Ovary (tissue), 9 donors: ENCODE results near the gene KIAA0825. TPM values are rescaled to one million over a fixed set of nuclear protein-coding genes. Genes with fewer than 3 reads are reported as not detected.

Experiments
- DNase-seq, 5 donors: peaks; one replicate each; pipeline ENCODE4 v3.0.0-alpha.2; 2019 to 2020
- H3K27ac ChIP-seq, 2 donors: fragments of 200-600 bp; one replicate each; pipeline versions ENCODE4 v1.5.1 to v1.8.0; 2019 to 2022
- H3K27me3 ChIP-seq: fragments of 200-600 bp; one replicate; pipeline ENCODE4 v1.8.0; 2022
- H3K36me3 ChIP-seq: fragments of 200-600 bp; sonication (generic); one replicate; pipeline ENCODE4 v1.5.1; 2019
- H3K4me1 ChIP-seq: one replicate; pipeline ENCODE4 v1.8.1; 2013; ENCODE audit warnings: mild to moderate bottlenecking, moderate library complexity; ENCODE audit not compliant: insufficient read depth
- H3K4me3 ChIP-seq: fragments of 200-600 bp; sonication (generic); one replicate; pipeline ENCODE4 v1.5.1; 2017
- H3K9me3 ChIP-seq, 2 donors: fragments of 200-600 bp in 1 of 2; sonication (generic) in 1 of 2; one replicate each; pipeline versions ENCODE4 v1.5.1 to v1.8.1; 2013 to 2019; ENCODE audit warnings: mild to moderate bottlenecking in 1 of 2, moderate library complexity in 1 of 2
- CTCF ChIP-seq, 3 donors: fragments of 450-650 bp in 2 of 3; fragments of 200-600 bp in 1 of 3; IDR thresholded peaks; one replicate each; pipeline versions ENCODE4 v1.5.1 to v1.8.0; 2016 to 2022; ENCODE audit warnings: antibody characterized with exemption in 3 of 3, mild to moderate bottlenecking in 1 of 3
- EP300 ChIP-seq: sonication (generic); formaldehyde crosslinking; IDR thresholded peaks from one replicate; pipeline ENCODE4 v1.6.1; 2017; ENCODE audit warnings: antibody characterized with exemption
- POLR2A ChIP-seq: fragments of 450-650 bp; IDR thresholded peaks from one replicate; pipeline ENCODE4 v1.6.1; 2017; ENCODE audit warnings: antibody characterized with exemption, mild to moderate bottlenecking, moderate library complexity
- WGBS, 3 donors: extraction: QIAGEN DNeasy Blood & Tissue Kit in 1 of 3; methylation state at CpG; one replicate each; pipeline versions ENCODE4 v1.1.5 to v1.1.7; 2013 to 2017; 5-methylcytosine and 5-hydroxymethylcytosine counted together
- intact Hi-C, 4 donors: fragments of 100-400 bp; cut with DNase I; formaldehyde crosslinking; loops; one replicate each; pipeline versions ENCODE4 v1.11.0 to v1.15.1; 2022 to 2023
- polyA plus RNA-seq, 2 donors: library from polyadenylated mRNA; stranded (reverse); fragments of 200-250 nt in 1 of 2; fragments of 350-450 nt in 1 of 2; fragmentation: Illumina TruSeq in 1 of 2; extraction: RNeasy Lipid Tissue Mini Kit (QIAGEN cat#74804) in 1 of 2; gene quantifications; one replicate each; pipeline ENCODE4 v1.2.3, GENCODE V29; 2013 to 2014
- total RNA-seq, 7 donors: library from RNA; depleted of rRNA in 2 of 7; stranded (reverse); fragments of >200 nt in 2 of 7; fragmentation: NEBNext Ultra II Directional in 3 of 7; extraction: Animal tissue kit (Norgen Biotek cat#: 25700) in 3 of 7; gene quantifications; one replicate each; pipeline versions ENCODE4 v1.1.0 to v1.2.4, GENCODE V29; 2016 to 2023
- donor health status: DM: no; HTN: no; CAD: no; lungs with moderate emphysema.
- donor health status: DM: no; HTN: no; CAD: no.
- donor health status: Bipolar disorder and iron deficiency.
- donor health status: DM: yes; HTN: yes; CAD: no.
- donor health status: DM: no; HTN: no; CAD: no.
- donor health status: DM: yes; HTN: yes; CAD: no.

KIAA0825 gene
- total and polyA plus RNA-seq, 9 donors, result 0.70 to 12.4 (median 3.9) TPM

- no peaks in the 10 kb centered on the region for H3K27me3 ChIP-seq
- no peak for DNase-seq
- H3K4me3 ChIP-seq, result no peak overlapping the region
- 33 to 59% (median 33%) methylated on average over 1 of the region's 1 CpG for WGBS, 3 donors
- H3K36me3 ChIP-seq, result no peaks in the 10 kb centered on the region
- H3K27ac ChIP-seq, result no peak overlapping the region
- intact Hi-C loops, result loop anchor here in 1 of 4 donors (2.0 kb wide), 1 partner anchor 77 kb away; no protein-coding TSS in a partner anchor
- no peaks in the 10 kb centered on the region for H3K9me3 ChIP-seq
- TF ChIP-seq EP300 (no peak), POLR2A (no peak), CTCF (IDR thresholded peaks at IDR 0.05) (no peak)
- H3K4me1 ChIP-seq, result no peaks in the 10 kb centered on the region
Observed at GRCh38 chr5:94161801-94162200, 456.6 kb downstream of the KIAA0825 start.

GRCh38 chr5:94159144-94159543 is 459.3 kb downstream of the KIAA0825 start:
- no peak overlapping the region for H3K4me3 ChIP-seq
- H3K4me1 ChIP-seq, result no peaks in the 10 kb centered on the region
- no peak for TF ChIP-seq CTCF (IDR thresholded peaks at IDR 0.05)
- TF ChIP-seq EP300, result no peak
- no peak for TF ChIP-seq POLR2A
- H3K9me3 ChIP-seq, result no peaks in the 10 kb centered on the region
- H3K36me3 ChIP-seq, result no peaks in the 10 kb centered on the region
- no peak for DNase-seq
- WGBS, 3 donors, result 86 to 89% (median 89%) methylated on average over 4 of the region's 4 CpGs
- intact Hi-C loops, result no loop called here
- no peaks in the 10 kb centered on the region for H3K27me3 ChIP-seq
- H3K27ac ChIP-seq, result no peak overlapping the region

GRCh38 chr5:94157704-94158539 is 460.5 kb downstream of the KIAA0825 start:
- H3K36me3 ChIP-seq, result no peaks in the 10 kb centered on the region

GRCh38 chr5:94154672-94155071 is 463.7 kb downstream of the KIAA0825 start:
- H3K4me3 ChIP-seq, result no peak overlapping the region
- 89 to 93% (median 90%) methylated on average over 2 of the region's 2 CpGs for WGBS, 3 donors
- TF ChIP-seq POLR2A (no peak), EP300 (no peak)

More at GRCh38 chr5:94157704-94158539, 460.5 kb downstream of the KIAA0825 start:
- no peaks in the 10 kb centered on the region for H3K27me3 ChIP-seq
- no peak overlapping the region for H3K4me3 ChIP-seq
- no peak overlapping the region for H3K27ac ChIP-seq
- no peaks in the 10 kb centered on the region for H3K4me1 ChIP-seq
- TF ChIP-seq POLR2A (no peak), EP300 (no peak), CTCF (IDR thresholded peaks at IDR 0.05) (no peak)
- DNase-seq, result no peak
- 24 to 40% (median 27%) methylated on average over 4 of the region's 4 CpGs for WGBS, 3 donors
- no peaks in the 10 kb centered on the region for H3K9me3 ChIP-seq
- intact Hi-C loops, result no loop called here

More at GRCh38 chr5:94154672-94155071, 463.7 kb downstream of the KIAA0825 start:
- no peaks in the 10 kb centered on the region for H3K36me3 ChIP-seq
- DNase-seq, result no peak
- H3K27ac ChIP-seq, result no peak overlapping the region
- no peaks in the 10 kb centered on the region for H3K27me3 ChIP-seq
- intact Hi-C loops, result no loop called here
- no peaks in the 10 kb centered on the region for H3K9me3 ChIP-seq
- no peaks in the 10 kb centered on the region for H3K4me1 ChIP-seq
